GM19043 (cell line): ENCODE results near the gene C6orf136.
A peak's percentile ranks its signal among the peaks of the same experiment; 100 is the strongest.

Source experiments
- ATAC-seq: cut with Tn5 transposase; IDR thresholded peaks from one replicate; pipeline ENCODE4 v1.9.1; 2021; ENCODE audit warnings: low read depth; ENCODE audit not compliant: unreplicated experiment

C6orf136 gene

GRCh38 chr6:30615219-30615957 lies 31.5 kb upstream of the C6orf136 start:
- ATAC-seq = no peak

- ATAC-seq = no peak
Observed at GRCh38 chr6:30615958-30616810, 30.7 kb upstream of the C6orf136 start.

- ATAC-seq = peak; percentile 65
Observed at GRCh38 chr6:30616811-30617564, 29.9 kb upstream of the C6orf136 start, which contains the start of gene PPP1R10. Gene PPP1R10 (minus strand): TSS chr6:30617243. CDS start chr6:30609944, 7,299 bp downstream.

- ATAC-seq = peak; percentile 68
Observed at GRCh38 chr6:30617565-30618269, 29.2 kb upstream of the C6orf136 start, which contains the start of gene MRPS18B. Gene MRPS18B (plus strand): TSS chr6:30617840. CDS start chr6:30617866, 26 bp downstream.

GRCh38 chr6:30618270-30618797 lies 28.6 kb upstream of the C6orf136 start:
- ATAC-seq = no peak

GRCh38 chr6:30619561-30619960 lies 27.4 kb upstream of the C6orf136 start:
- no peak for ATAC-seq

- no peak for ATAC-seq
Observed at GRCh38 chr6:30625511-30625910, 21.4 kb upstream of the C6orf136 start.

- ATAC-seq = peak; percentile 74
Observed at GRCh38 chr6:30626484-30627366, 20.2 kb upstream of the C6orf136 start, which contains the start of gene ATAT1. Gene ATAT1 (plus strand): TSS chr6:30626874.

- ATAC-seq = no peak
Observed at GRCh38 chr6:30635834-30636233, 11.1 kb upstream of the C6orf136 start.

GRCh38 chr6:30640481-30640880 lies 6.5 kb upstream of the C6orf136 start:
- no peak for ATAC-seq

- ATAC-seq = no peak
Observed at GRCh38 chr6:30641048-30641447, 5.9 kb upstream of the C6orf136 start.

- no peak for ATAC-seq
Observed at GRCh38 chr6:30643656-30644055, 3.3 kb upstream of the C6orf136 start.

GRCh38 chr6:30644769-30645168 lies 2.2 kb upstream of the C6orf136 start:
- ATAC-seq = no peak

GRCh38 chr6:30645989-30646388 lies 944 bp upstream of the C6orf136 start:
- no peak for ATAC-seq

- peak; percentile 53 for ATAC-seq
Observed at GRCh38 chr6:30647242-30648116, 546 bp downstream of the C6orf136 start.

- ATAC-seq = no peak
Observed at GRCh38 chr6:30651143-30651542, 4.2 kb downstream of the C6orf136 start.

- no peak for ATAC-seq
Observed at GRCh38 chr6:30654798-30655742, 8.1 kb downstream of the C6orf136 start.
